ENCODE data around the gene VAX1.
"Not testable (repeated sequence)": the region's sequence is repeated elsewhere in the genome, so short reads cannot be mapped to it uniquely, and the experiment has no call there.

VAX1 gene

DNA sequence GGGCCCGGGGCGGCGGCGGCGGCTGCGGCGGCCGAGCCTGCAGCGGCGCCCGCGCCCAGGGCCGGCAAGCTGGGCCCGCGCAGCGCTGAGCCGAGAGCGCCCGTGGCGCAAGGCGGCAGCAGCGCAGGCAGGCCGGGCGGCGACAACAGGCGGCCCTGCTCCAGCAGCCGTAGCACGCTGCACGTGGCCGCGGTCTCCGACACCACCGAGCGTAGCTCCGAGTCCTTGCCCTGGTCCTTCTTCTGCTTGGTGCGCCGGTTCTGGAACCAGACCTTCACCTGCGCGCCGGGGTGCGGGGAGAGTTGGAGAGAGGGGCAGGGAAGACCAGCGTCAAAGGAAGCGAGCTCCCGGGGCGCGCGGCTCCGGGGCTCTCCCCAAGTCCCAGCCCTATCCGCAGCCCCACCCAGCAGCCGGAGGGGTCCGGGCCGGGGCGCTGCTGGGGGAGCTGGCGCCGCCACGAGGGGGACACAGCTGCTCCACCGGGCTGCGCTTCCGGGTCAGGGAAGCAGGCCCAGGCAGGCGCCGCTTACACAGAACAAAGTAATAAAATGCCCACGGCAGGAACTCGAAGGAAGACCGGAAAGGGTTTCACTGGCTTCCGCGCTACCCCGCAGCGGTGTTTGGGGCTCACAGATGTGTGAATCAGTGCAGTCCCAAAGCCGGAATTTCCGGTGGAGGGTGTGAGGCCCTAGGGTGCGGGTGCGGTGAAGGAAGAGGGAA, 3.6 kb downstream of the VAX1 start:
- no peak for DNase-seq (ENCODE audit: low read depth)

DNA sequence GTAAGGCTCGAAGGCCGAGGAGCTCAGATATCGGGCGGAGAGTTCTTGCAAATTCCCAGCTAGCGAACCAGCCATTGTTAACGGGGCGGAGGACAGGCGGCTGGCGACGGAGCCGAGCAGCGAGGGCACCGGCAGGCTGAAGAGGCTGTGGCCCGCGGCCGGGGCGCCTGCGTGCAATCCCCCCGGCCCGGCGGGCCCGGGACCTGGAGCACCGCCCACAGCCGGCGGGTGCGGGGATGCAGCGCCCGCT, 4.1 kb downstream of the VAX1 start:
- no peak for DNase-seq (ENCODE audit: low read depth)

GRCh38 chr10:117133273-117134055, 4.6 kb downstream of the VAX1 start:
- DNase-seq (ENCODE audit: low read depth): no peak

GRCh38 chr10:117132751-117133231, 5.3 kb downstream of the VAX1 start:
- DNase-seq (ENCODE audit: low read depth): no peak

DNA sequence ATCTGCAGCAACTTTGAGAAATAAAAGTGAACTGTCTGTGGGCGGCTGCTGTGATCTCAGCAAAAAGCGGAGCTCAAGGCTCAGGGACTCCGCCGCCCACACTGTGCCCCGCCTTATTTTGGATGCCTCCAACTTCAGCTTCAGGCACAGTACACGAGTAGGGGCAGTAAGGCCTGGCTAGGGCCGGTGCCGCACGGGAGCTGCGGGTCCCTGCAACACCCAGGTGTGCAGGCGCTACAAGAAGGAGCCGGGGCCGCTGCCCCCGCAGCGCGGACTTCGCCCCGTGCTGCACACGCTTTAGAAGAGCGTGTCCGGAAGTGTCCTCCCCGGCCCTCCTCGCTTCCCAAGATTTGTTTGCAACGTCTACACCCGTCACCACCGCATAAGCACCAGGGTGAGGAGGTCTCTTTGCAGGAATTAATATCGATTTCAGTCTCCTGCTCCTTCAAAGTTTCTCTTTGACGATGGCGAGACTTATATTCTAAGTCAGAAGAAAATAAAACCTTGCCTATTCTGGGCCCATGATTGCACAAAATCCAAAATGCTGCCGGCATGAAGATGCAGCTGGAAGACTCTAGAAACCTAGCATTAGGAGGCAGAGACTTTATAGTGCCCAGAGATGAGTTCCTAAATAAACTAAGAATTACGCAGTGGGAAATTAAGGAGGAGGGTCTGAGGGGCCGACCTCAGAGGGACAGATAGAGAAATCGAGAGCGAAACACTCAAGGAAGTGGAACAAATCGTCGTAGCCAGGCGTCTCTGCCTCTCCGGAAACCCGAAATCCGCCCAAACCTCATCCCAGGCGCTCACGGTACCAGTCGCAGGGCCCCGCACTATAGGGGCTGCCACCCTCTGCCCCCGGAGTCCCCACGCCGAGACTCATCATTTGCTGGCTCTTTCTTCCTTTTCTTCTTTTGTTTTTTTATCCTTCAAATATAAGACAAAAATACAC, 6.4 kb downstream of the VAX1 start:
- DNase-seq (ENCODE audit: low read depth): no peak

- no peak for DNase-seq (ENCODE audit: low read depth)
These were observed 7.2 kb downstream of the VAX1 start for GRCh38 chr10:117130862-117131375.

GRCh38 chr10:117130346-117130745, 7.7 kb downstream of the VAX1 start:
- DNase-seq (ENCODE audit: low read depth): no peak

DNA sequence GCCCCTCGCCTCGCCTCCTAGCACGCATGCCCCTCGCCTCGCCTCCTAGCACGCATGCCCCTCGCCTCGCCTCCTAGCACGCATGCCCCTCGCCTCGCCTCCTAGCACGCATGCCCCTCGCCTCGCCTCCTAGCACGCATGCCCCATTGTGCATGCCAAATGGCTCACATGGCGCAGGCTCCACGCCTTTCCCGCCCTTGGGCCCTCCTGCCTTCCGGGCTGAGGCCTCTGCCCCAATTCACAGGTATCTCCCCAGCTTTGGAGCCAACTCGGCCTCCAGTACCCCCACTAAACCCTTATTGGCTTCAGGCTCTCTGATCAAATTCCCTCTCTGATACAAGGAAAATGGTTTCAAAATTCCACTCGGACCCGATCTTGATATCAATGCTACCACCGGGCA, 11.4 kb downstream of the VAX1 start:
- not testable (repeated sequence) for DNase-seq (ENCODE audit: low read depth)

DNA sequence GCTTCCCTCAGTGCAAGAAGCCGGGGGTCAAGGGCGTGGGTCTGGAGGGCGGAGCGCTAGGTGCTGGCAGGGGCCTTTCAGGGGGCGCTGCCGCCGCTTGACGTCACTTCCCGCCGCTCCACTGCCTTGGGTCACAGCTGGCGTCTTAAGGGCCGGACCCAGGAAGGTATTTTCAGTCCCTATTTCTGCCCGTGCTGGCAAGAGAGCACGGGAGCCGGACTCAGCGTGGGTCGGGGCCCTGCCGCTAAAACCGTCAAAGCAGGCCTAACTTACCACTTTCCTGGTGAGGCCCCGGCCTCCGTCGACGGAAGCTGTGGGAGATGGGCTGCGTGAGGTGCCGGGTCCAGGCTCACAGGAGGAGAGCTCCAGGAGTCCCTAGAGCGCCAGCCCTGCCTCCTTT, 12.0 kb downstream of the VAX1 start:
- DNase-seq (ENCODE audit: low read depth): no peak

GRCh38 chr10:117112220-117112619, 25.9 kb downstream of the VAX1 start:
- no peak for DNase-seq (ENCODE audit: low read depth)

GRCh38 chr10:117107238-117107637, 30.8 kb downstream of the VAX1 start:
- no peak for DNase-seq (ENCODE audit: low read depth)

- DNase-seq (ENCODE audit: low read depth): no peak
These were observed 41.4 kb downstream of the VAX1 start for GRCh38 chr10:117096599-117097201.

DNA sequence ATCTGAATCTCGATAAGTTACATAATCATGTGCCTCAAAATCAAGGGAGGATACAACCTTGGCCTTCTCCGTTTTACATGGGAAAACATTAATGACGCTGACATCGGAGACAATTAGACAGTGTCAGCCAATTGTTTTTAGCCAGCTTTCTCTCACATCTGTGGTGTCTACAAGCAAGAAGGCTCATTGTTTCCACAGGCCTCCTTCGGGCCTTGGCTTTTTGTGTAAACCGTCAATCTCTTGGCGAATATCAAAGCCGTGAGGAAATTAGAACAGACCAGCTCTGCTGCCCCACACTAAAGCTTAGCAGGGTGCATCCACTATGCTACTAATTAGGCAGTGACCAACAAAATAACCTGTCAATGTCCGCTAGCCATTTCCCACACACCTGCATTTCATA, 43.2 kb downstream of the VAX1 start:
- DNase-seq (ENCODE audit: low read depth): no peak

- DNase-seq (ENCODE audit: low read depth): no peak
These were observed 45.7 kb downstream of the VAX1 start for GRCh38 chr10:117092386-117092785.

DNA sequence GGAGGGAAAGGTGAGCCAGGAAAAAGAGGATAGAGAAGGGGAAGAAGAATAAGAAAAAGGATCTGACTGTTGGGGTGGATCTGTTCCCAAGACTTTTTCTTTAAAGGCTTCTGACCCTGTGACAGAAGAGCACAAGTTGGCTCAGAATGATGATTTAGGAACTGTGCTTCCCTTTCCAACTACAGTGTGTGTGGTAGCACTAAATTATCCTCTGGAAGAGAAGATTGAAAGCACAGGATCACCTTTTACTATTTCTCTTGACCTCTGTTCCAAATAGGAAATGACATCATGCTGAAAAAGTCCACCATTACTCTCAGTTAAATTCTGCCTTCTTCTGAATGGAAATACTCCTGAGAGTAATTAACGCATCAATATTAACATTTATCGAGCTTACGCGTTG, 47.2 kb downstream of the VAX1 start:
- DNase-seq (ENCODE audit: low read depth): no peak

DNA sequence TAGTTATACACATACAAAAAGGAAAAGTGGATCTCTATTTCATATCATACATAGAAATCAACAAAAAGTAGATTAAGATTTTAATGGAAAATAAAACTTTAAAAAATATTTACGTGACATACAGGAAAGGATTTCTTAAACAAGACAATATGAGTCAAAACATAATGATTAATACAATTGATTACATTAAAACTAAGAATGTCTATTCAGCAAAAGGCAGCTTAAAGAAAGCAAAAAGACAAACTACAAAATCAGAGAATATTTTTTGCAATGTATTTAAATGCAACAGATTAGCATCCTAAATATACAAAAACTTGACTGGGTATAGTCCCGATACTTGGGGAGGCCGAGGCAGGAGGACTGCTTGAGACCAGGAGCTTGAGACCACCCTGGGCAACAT, 50.5 kb downstream of the VAX1 start:
- DNase-seq (ENCODE audit: low read depth): no peak

- no peak for DNase-seq (ENCODE audit: low read depth)
These were observed 51.5 kb downstream of the VAX1 start for GRCh38 chr10:117086546-117086945.

DNA sequence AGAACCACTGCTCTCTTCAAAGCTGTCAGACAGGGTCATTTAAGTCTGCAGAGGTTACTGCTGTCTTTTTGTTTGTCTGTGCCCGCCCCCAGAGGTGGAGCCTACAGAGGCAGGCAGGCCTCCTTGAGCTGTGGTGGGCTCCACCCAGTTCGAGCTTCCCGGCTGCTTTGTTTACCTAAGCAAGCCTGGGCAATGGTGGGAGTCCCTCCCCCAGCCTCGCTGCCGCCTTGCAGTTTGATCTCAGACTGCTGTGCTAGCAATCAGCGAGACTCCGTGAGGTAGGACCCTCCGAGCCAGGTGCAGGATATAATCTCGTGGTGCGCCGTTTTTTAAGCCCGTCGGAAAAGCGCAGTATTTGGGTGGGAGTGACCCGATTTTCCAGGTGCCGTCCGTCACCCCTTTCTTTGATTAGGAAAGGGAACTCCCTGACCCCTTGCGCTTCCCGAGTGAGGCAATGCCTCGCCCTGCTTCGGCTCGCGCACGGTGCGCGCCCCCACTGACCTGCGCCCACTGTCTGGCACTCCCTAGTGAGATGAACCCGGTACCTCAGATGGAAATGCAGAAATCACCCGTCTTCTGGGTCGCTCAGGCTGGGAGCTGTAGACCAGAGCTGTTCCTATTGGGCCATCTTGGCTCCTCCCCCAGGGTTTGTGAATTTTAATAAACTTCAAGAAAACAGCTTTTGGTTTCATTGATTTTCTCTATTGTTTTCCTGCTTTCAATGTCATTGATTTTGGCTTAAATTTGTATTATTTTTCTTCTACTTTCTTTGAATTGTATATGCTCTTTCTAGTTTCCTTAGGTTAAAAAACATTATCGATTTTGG, 53.4 kb downstream of the VAX1 start:
- not testable (repeated sequence) for DNase-seq (ENCODE audit: low read depth)
